ENCODE measurements around the gene VTI1A. TPM values are rescaled to one million over a fixed set of nuclear protein-coding genes. Genes with fewer than 3 reads are reported as not detected.
A peak's percentile ranks its signal among the peaks of the same experiment; 100 is the strongest.

The VTI1A gene
- total and polyA plus RNA-seq, 2 experiments from 2014 or later = 26.8 to 31.0 TPM

- TF ChIP-seq ZNF331 (CRISPR knock-in tag; IDR thresholded peaks at IDR 0.05; ENCODE audit: low read depth) = no peak
- TF ChIP-seq CTCF (conservative IDR thresholded peaks at IDR 0.05; ENCODE audit: low read depth in 2 of 2) = no peak
Measured at GRCh38 chr10:112490545-112490944, 43.5 kb downstream of the VTI1A start (continued).

GRCh38 chr10:112491144-112491543 is 44.1 kb downstream of the VTI1A start:
- peaks cover 10% of the 10 kb centered on the region; the same call in 1 of the 2 replicates for H3K4me1 ChIP-seq (ENCODE audit: insufficient read depth)
- H3K4me3 ChIP-seq = no peak overlapping the region
- H3K27ac ChIP-seq (ENCODE audit: low read depth) = no peak overlapping the region
- no peaks in the 10 kb centered on the region for H3F3A ChIP-seq (replicated peaks; ENCODE audit: low read depth)
- no peaks in the 10 kb centered on the region for H3K36me3 ChIP-seq (ENCODE audit: insufficient read depth)
- TF ChIP-seq ETS1 (IDR thresholded peaks at IDR 0.05) (no peak), REST (IDR thresholded peaks at IDR 0.05; ENCODE audit: unreplicated experiment) (no peak), EZH2phosphoT487 (IDR thresholded peaks at IDR 0.05; ENCODE audit: unreplicated experiment) (no peak), CREB1 (CRISPR knock-in tag; IDR thresholded peaks at IDR 0.05; ENCODE audit: low read depth) (no peak), NANOG (IDR thresholded peaks at IDR 0.05; ENCODE audit: borderline replicate concordance) (no peak), CTCF (conservative IDR thresholded peaks at IDR 0.05; ENCODE audit: low read depth in 2 of 2) (no peak), ZNF331 (CRISPR knock-in tag; IDR thresholded peaks at IDR 0.05; ENCODE audit: low read depth) (no peak)
- no peak overlapping the region for H3K4me3 Mint-ChIP-seq
- 0 out of 2 replicates have a peak, but pooled peaks cover 11% of the 10 kb centered on the region for H3K79me2 ChIP-seq (replicated peaks; ENCODE audit: insufficient read depth)
- no peaks in the 10 kb centered on the region for H3K36me3 Mint-ChIP-seq (ENCODE audit: low read depth)
- H2AFZ ChIP-seq = no peak overlapping the region
- 0 out of 2 replicates have a peak overlapping the region, but pooled peaks have one; percentile 8 for H3K27ac Mint-ChIP-seq
- H3K27me3 ChIP-seq (ENCODE audit: insufficient read depth) = no peaks in the 10 kb centered on the region
- H3K27me3 Mint-ChIP-seq (ENCODE audit: insufficient read depth, low read depth, poor library complexity) = no peaks in the 10 kb centered on the region
- DNase-seq (ENCODE audit: low spot score) (no peak), ATAC-seq (no peak)
- no peaks in the 10 kb centered on the region for H3K9me3 Mint-ChIP-seq
- H3K4me1 Mint-ChIP-seq = peaks cover 14% of the 10 kb centered on the region; the same call in 2 of the 3 replicates
- no peaks in the 10 kb centered on the region for H3K9me2 ChIP-seq (ENCODE audit: insufficient read depth)
- H4K20me1 ChIP-seq (replicated peaks; ENCODE audit: insufficient read depth) = no peaks in the 10 kb centered on the region
- no peak overlapping the region for H3K4me2 ChIP-seq
